ENCODE data around the gene TRPV6. TPM values are rescaled to one million over a fixed set of nuclear protein-coding genes. Genes with fewer than 3 reads are reported as not detected.

The TRPV6 gene
- total RNA-seq, 2 experiments from 2014 or later = not detected

- ChIA-PET CTCF (interaction anchor here (0.7 to 1.1 kb wide), 4 partner anchors 23 to 311 kb away, joined by 3 read pairs; no protein-coding TSS in a partner anchor), POLR2A (no interaction called here)
- ATAC-seq (no peak), DNase-seq (no peak)
- no peaks in the 10 kb centered on the region for H3K9me3 Mint-ChIP-seq
- no peak overlapping the region for H3K4me3 Mint-ChIP-seq
- intact Hi-C loops (cut with micrococcal nuclease) = no loop called here
- peaks cover 7% of the 10 kb centered on the region for H3K27me3 Mint-ChIP-seq
- no peak for TF ChIP-seq CTCF (IDR thresholded peaks at IDR 0.05)
- no peaks in the 10 kb centered on the region for H3K4me1 Mint-ChIP-seq (ENCODE audit: low read depth)
- no peak overlapping the region for H3K27ac Mint-ChIP-seq
- no peaks in the 10 kb centered on the region for H3K36me3 Mint-ChIP-seq (ENCODE audit: low read depth)
Observed at GRCh38 chr7:142904128-142904527, 18.6 kb upstream of the TRPV6 start.

GRCh38 chr7:142901426-142902259 is 16.1 kb upstream of the TRPV6 start:
- Mint-ChIP-seq H3K4me1 (ENCODE audit: low read depth) (no peaks in the 10 kb centered on the region), H3K4me3 (no peak overlapping the region), H3K27ac (no peak overlapping the region), H3K36me3 (ENCODE audit: low read depth) (no peaks in the 10 kb centered on the region), H3K9me3 (no peaks in the 10 kb centered on the region), H3K27me3 (no peaks in the 10 kb centered on the region)
- no peak for ATAC-seq
- no peak for TF ChIP-seq CTCF (IDR thresholded peaks at IDR 0.05)
- ChIA-PET CTCF (interaction anchor here (1.4 to 1.5 kb wide), 2 partner anchors 21 to 28 kb away, joined by 3 to 8 read pairs; no protein-coding TSS in a partner anchor), POLR2A (interaction anchor here (0.6 kb wide), 1 partner anchor 367 kb away, joined by 3 read pairs; no protein-coding TSS in a partner anchor)
- DNase-seq = no peak
- intact Hi-C loops (cut with micrococcal nuclease) = no loop called here

GRCh38 chr7:142899661-142900060 is 14.1 kb upstream of the TRPV6 start:
- ATAC-seq = no peak
- CTCF ChIA-PET = interaction anchor here (0.7 to 2.1 kb wide), 4 partner anchors 19 to 316 kb away, joined by 3 to 6 read pairs (median 4); no protein-coding TSS in a partner anchor
- Mint-ChIP-seq H3K27me3 (peaks cover 1% of the 10 kb centered on the region), H3K27ac (no peak overlapping the region), H3K4me3 (no peak overlapping the region), H3K4me1 (ENCODE audit: low read depth) (no peaks in the 10 kb centered on the region), H3K36me3 (ENCODE audit: low read depth) (no peaks in the 10 kb centered on the region), H3K9me3 (no peaks in the 10 kb centered on the region)
- TF ChIP-seq CTCF (IDR thresholded peaks at IDR 0.05) = no peak
- no peak for DNase-seq
- intact Hi-C loops (cut with micrococcal nuclease) = no loop called here
- POLR2A ChIA-PET = no interaction called here

GRCh38 chr7:142898377-142899170 is 13.0 kb upstream of the TRPV6 start:
- Mint-ChIP-seq H3K27ac (no peak overlapping the region), H3K27me3 (peaks cover 1% of the 10 kb centered on the region), H3K9me3 (no peaks in the 10 kb centered on the region), H3K4me1 (ENCODE audit: low read depth) (no peaks in the 10 kb centered on the region), H3K4me3 (no peak overlapping the region), H3K36me3 (ENCODE audit: low read depth) (no peaks in the 10 kb centered on the region)
- TF ChIP-seq CTCF (IDR thresholded peaks at IDR 0.05) = no peak
- ChIA-PET CTCF (interaction anchor here (0.9 to 1.7 kb wide), 2 partner anchors 18 to 317 kb away, joined by 3 to 6 read pairs; no protein-coding TSS in a partner anchor), POLR2A (no interaction called here)
- intact Hi-C loops (cut with micrococcal nuclease) = no loop called here
- no peak for ATAC-seq
- no peak for DNase-seq
